Measurements from ENCODE around the gene GMPPB. TPM values are rescaled to one million over a fixed set of nuclear protein-coding genes. Genes with fewer than 3 reads are reported as not detected.

Gene GMPPB
- total RNA-seq, 3 donors from 2014 or later = 67.0 to 71.8 (median 67.4) TPM

DNA sequence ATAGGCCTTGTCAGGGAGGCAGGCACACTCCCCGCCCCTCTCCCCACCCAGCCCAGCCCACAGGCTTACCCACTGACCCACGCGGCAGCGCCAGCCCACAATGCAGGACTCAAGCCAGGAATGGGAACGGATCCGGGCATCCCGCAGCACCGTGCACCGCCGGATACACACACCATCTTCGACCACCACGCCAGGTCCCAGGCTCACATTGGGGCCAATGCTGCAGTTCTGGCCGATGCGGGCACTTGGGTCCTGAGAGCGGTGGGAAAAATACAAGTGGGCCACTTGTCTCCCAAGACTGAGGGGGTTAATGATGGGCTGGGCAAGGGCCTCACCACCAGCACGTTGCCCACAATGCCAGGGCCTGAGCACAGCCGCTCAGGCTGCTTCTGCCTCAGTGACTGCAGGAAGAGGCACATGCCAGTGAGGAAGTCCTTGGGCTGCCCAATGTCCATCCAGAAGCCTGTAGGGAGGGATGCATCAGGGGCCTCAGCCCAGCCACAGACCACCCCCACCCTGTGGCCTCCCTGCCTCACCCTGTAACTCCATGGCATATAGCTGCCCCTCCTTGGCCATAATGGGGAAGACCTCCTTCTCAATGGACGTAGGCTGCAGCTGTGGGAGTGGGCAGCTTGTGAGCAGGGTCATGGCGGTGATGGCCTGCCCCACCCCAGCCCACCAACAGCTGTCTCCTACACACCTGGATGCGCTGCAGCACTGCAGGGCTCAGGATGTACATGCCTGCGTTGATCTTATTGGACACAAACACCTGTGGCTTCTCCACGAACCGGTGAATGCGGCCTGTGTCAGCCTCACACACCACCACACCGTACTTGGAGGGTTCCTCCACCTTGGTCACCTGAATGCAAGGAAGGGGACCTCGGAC, 1.6 kb downstream of the GMPPB start:
- Mint-ChIP-seq H3K4me1 (ENCODE audit: low read depth) (peaks cover 35% of the 10 kb centered on the region), H3K4me3 (peak overlapping the region; percentile 94), H3K9me3 (no peaks in the 10 kb centered on the region), H3K27me3 (ENCODE audit: low read depth) (no peaks in the 10 kb centered on the region), H3K36me3 (ENCODE audit: insufficient read depth) (peaks cover 12% of the 10 kb centered on the region)
- ATAC-seq = no peak
- DNase-seq = no peak

DNA sequence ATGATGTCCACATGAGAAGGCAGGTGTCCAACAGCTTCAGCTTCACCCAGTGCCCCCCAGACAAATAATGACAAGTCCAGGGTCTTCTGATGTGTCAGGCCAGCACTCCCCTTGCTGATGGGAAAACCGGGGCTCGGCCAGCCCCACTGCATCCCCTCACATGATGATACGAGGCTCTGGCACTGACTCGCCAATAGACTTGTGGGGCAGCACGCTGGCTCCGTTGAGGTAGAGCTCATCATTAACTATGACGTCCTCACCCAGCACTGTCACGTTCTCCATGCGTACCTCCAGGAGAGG, 2.2 kb downstream of the GMPPB start:
- no peak for DNase-seq
- H3K4me3 Mint-ChIP-seq = no peak overlapping the region
- no peak for ATAC-seq
- H3K4me1 Mint-ChIP-seq (ENCODE audit: low read depth) = peaks cover 35% of the 10 kb centered on the region
- H3K27me3 Mint-ChIP-seq (ENCODE audit: low read depth) = no peaks in the 10 kb centered on the region
- H3K36me3 Mint-ChIP-seq (ENCODE audit: insufficient read depth) = peaks cover 12% of the 10 kb centered on the region
- no peaks in the 10 kb centered on the region for H3K9me3 Mint-ChIP-seq

DNA sequence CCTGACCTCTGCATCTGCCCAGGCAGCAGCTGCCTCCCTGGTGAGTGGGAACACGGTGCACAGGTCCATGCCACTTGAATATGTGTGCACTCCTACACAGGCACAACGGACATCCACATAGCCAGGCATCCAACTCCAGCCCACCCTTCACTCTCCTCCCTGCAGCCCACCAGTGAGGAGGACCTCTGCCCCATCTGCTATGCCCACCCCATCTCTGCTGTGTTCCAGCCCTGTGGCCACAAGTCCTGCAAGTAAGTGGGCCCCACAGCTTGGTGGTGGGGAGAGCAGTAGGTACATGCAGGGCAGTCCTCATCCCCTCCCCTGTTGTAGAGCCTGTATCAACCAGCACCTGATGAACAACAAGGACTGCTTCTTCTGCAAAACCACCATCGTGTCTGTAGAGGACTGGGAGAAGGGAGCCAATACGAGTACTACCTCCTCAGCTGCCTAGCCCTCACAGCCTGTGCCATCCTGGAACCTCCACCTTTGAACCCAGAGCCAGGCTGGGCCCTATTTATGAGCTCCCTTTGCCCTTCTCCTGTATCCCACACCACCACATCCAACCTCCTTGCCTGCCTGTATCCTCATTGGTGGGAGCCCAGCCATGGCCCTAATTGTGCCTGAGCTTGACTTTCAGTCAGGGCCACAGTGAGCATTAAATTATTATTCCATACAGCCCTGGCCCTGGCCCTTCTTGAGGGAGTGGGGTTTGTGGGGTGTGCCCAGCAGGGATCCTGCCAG, 2.7 kb downstream of the GMPPB start:
- DNase-seq (no peak), ATAC-seq (no peak)
- Mint-ChIP-seq H3K36me3 (ENCODE audit: insufficient read depth) (peaks cover 12% of the 10 kb centered on the region), H3K9me3 (no peaks in the 10 kb centered on the region), H3K4me1 (ENCODE audit: low read depth) (peaks cover 35% of the 10 kb centered on the region), H3K4me3 (peak overlapping the region; percentile 4), H3K27me3 (ENCODE audit: low read depth) (no peaks in the 10 kb centered on the region)

DNA sequence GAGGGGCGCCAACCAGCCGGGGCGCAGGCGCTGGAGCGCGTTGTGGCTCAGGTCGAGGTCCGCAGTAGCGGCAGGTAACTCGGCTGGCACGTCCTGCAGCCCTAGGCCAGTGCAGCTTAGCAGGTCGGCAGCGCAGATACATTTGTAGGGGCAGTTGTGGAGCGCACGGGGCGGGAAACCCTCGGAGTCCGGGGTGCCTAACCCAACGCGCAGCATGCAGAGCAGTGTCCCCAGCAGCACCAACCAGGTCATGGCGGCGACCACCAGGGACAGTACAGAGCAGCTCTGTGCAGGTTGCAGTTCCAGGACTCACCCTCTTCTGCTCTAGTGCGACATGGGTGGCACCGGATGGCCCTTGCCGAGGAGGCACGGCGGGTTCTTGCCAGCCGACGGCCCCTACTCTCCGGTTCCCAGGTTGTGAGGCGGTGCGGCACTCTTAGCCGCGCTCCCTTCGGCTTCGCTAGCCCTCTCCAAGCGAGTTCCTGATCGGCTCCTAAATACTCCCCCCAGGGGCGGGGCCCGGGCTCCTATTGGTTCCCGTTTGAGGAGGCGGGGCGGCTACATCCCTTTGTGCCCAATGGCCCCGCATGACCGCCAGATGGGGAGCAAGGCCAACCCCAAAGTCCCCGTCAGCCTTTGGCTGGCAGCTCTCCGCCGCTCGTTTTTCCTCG, 4.4 kb downstream of the GMPPB start, which contains the start of gene AMIGO3:
Gene AMIGO3 (minus strand): TSS at position 471 of the 671 bp plus-strand sequence. CDS start 219 bp downstream, at position 252.
- Mint-ChIP-seq H3K4me3 (peak within 1 kb of the TSS; percentile 82), H3K27me3 (ENCODE audit: low read depth) (no peaks in the 10 kb centered on the region), H3K4me1 (ENCODE audit: low read depth) (peaks cover 30% of the 10 kb centered on the region), H3K9me3 (no peaks in the 10 kb centered on the region), H3K36me3 (ENCODE audit: insufficient read depth) (peaks cover 12% of the 10 kb centered on the region)
- peak; percentile 65 to 69 for ATAC-seq
- DNase-seq = peak; percentile 86

DNA sequence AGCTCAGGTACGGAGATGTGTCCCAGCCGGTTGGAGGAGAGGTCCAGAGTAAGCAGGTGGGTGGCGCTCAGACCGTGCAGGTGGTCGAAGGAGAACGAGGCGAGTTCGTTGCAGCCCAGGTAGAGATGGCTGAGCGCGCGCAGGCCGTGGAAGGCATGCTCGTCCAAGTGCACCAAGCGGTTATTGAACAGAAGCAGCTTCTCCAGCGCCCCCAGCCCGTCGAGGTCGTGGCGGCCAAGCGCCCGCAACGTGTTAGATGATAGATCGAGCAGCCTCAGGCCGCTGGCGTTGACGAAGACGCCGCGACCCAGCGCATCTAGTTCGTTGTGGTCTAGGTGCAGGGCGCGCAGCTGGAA, 4.9 kb downstream of the GMPPB start:
- ATAC-seq (no peak), DNase-seq (no peak)
- Mint-ChIP-seq H3K27me3 (ENCODE audit: low read depth) (no peaks in the 10 kb centered on the region), H3K4me3 (peak overlapping the region; percentile 82), H3K9me3 (no peaks in the 10 kb centered on the region), H3K4me1 (ENCODE audit: low read depth) (peaks cover 30% of the 10 kb centered on the region), H3K36me3 (ENCODE audit: insufficient read depth) (peaks cover 12% of the 10 kb centered on the region)

DNA sequence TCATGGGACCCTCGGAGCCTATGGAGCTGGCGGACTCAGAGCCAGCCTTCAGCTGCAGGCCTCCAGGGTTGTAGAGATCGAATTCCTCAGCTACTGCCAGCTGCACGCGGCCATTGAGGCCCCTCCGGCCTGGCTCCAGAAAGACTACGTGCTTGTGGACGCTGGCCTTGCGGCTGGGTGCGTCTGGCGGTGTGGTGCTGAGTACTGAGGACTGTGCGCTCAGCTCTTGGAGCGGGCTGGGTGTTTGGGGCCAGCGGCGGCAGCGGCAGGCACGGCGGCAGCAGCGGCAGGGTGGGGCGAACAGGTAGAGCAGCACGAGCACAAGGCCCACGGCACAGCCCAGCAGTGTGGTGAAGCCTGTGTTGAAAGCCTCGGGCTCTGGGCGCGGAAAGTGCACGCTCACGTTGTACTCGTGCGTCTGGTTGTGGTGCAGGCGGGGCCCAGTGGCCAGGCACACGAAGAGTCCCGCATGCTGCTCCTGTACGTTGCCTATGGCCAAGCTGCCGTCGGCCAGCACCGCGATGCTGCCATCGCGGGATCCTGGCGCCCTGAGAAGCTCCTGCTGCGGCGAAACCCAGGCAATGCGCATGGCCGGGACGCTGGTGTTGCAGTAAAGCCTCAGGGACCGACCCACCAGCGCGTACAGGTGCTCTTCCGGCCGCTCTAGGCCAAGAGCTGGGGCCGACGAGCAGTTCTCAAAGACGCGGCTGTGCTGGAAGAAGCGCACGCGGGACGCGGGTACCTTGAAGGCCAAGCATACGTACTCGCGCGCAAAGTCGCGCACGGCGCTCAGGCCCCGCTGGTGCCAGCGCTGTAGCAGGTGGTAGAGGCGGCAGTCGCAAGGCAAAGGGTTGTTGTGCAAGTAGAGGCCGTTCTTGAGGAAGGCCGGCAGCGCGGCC, 5.5 kb downstream of the GMPPB start:
- H3K4me3 Mint-ChIP-seq = peak overlapping the region; percentile 82
- peaks cover 12% of the 10 kb centered on the region for H3K36me3 Mint-ChIP-seq (ENCODE audit: insufficient read depth)
- H3K9me3 Mint-ChIP-seq = no peaks in the 10 kb centered on the region
- DNase-seq (no peak), ATAC-seq (no peak)
- H3K4me1 Mint-ChIP-seq (ENCODE audit: low read depth) = peaks cover 29% of the 10 kb centered on the region
- H3K27me3 Mint-ChIP-seq (ENCODE audit: low read depth) = no peaks in the 10 kb centered on the region

DNA sequence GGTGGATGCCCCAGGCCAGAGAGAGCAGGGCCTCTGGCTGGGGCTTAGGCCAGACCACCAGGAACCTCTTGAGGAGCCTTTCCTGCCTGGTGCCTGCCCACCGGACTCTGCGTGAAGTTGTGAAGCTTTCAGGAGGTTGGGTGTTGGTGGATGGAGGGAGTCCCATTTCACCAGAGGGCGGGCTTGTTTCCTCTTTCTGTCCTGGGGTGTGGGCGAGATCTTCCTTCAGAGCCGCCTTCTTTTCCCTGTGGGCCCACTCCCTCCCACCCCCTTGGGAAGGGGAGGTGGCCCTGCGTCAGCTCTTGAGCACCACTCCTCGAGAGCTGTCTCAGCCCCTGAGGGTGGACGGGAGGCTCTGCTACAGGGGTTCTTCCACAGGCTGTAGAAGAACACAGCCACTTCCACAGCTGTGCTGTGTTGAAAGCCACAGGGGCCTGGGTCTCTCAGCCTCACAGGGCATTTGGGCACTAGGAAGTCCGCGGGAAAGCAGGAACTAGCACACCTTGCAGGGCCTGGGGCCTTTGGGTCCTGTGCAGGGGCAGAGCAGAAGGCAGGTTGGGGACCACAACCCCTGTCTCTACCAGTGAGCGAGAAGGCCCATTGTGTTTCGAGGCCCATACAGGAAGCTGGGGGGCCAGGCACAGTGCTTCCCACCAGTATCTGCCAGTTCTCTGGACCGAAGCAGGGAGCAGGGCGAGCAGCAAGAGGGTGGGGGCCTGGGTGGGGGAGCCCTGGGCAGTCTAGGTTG, 6.4 kb downstream of the GMPPB start:
- DNase-seq = no peak
- Mint-ChIP-seq H3K9me3 (no peaks in the 10 kb centered on the region), H3K4me3 (peak overlapping the region; percentile 35), H3K27me3 (ENCODE audit: low read depth) (no peaks in the 10 kb centered on the region), H3K4me1 (ENCODE audit: low read depth) (peaks cover 26% of the 10 kb centered on the region), H3K36me3 (ENCODE audit: insufficient read depth) (peaks cover 9% of the 10 kb centered on the region)
- ATAC-seq = no peak

DNA sequence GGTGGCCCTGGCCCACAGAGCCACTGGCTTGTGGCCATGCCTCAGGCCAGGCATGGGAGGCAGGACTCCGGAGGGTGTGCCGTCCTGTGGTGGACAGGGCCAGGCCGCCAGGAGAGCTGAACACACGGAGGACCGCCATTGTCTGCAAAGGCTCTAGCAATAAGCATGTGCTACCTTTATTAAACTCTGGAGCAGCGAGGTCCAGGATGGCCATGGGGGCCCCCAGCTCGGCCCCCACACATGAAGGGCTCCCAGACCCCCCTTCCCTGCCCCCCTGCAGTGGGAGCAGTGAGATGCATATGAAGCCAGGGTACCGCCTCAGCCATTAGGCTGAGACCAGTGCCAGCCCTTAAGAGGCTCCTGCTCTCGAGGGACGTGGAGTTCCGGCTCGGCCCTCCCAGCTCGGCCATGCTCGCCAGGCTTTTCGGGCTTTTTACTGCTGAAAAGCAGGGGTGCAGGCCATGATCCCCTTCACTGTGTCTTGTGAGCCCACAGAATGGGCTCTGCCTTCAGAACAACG, 7.0 kb downstream of the GMPPB start:
- Mint-ChIP-seq H3K9me3 (no peaks in the 10 kb centered on the region), H3K4me3 (no peak overlapping the region), H3K27me3 (ENCODE audit: low read depth) (no peaks in the 10 kb centered on the region), H3K36me3 (ENCODE audit: insufficient read depth) (peaks cover 7% of the 10 kb centered on the region), H3K4me1 (ENCODE audit: low read depth) (peaks cover 23% of the 10 kb centered on the region)
- ATAC-seq (no peak), DNase-seq (no peak)

DNA sequence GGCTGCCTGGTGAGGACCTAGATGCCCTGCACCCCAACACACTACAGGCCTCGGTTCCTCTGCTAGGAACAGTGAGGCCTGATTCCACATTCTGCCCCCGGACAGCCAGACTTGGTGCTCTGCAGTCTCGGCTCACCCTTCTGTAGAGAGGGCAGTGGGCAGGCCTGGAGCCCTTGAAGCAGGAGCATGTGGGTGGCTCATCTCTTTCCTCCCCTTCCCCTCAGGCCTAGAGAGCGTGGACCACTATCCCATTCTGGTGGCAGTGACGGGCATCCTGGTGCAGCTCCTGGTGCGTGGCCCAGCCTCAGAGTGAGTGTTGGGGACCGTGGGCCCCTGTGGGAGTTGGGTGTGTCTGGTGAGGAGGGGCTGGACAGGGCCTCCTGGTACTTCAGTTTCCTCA, 7.6 kb downstream of the GMPPB start:
- peaks cover 24% of the 10 kb centered on the region for H3K4me1 Mint-ChIP-seq (ENCODE audit: low read depth)
- H3K36me3 Mint-ChIP-seq (ENCODE audit: insufficient read depth) = peaks cover 4% of the 10 kb centered on the region
- no peaks in the 10 kb centered on the region for H3K9me3 Mint-ChIP-seq
- DNase-seq = no peak
- no peaks in the 10 kb centered on the region for H3K27me3 Mint-ChIP-seq (ENCODE audit: low read depth)
- H3K4me3 Mint-ChIP-seq = no peak overlapping the region
- ATAC-seq = no peak

DNA sequence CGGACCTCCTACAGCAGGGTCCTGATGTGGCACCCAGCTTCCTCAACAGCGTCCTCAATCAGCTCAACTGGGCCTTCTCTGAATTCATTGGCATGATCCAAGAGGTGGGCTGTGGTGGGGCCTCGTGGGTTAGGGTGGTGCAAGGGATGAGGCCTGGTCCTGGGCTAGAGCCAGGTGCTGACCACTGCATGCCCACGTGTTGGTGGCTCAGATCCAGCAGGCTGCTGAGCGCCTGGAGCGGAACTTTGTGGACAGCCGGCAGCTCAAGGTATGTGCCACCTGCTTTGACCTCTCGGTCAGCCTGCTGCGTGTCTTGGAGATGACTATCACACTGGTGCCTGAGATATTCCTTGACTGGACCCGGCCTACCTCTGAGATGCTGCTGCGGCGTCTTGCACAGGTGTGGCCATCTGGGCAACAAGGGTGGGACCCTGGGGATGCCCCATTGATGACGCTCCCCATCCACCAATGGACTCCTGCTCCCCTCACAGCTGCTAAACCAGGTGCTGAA, 8.1 kb downstream of the GMPPB start:
- Mint-ChIP-seq H3K4me3 (no peak overlapping the region), H3K36me3 (ENCODE audit: insufficient read depth) (no peaks in the 10 kb centered on the region), H3K4me1 (ENCODE audit: low read depth) (peaks cover 22% of the 10 kb centered on the region), H3K9me3 (no peaks in the 10 kb centered on the region), H3K27me3 (ENCODE audit: low read depth) (no peaks in the 10 kb centered on the region)
- no peak for ATAC-seq
- DNase-seq = no peak

DNA sequence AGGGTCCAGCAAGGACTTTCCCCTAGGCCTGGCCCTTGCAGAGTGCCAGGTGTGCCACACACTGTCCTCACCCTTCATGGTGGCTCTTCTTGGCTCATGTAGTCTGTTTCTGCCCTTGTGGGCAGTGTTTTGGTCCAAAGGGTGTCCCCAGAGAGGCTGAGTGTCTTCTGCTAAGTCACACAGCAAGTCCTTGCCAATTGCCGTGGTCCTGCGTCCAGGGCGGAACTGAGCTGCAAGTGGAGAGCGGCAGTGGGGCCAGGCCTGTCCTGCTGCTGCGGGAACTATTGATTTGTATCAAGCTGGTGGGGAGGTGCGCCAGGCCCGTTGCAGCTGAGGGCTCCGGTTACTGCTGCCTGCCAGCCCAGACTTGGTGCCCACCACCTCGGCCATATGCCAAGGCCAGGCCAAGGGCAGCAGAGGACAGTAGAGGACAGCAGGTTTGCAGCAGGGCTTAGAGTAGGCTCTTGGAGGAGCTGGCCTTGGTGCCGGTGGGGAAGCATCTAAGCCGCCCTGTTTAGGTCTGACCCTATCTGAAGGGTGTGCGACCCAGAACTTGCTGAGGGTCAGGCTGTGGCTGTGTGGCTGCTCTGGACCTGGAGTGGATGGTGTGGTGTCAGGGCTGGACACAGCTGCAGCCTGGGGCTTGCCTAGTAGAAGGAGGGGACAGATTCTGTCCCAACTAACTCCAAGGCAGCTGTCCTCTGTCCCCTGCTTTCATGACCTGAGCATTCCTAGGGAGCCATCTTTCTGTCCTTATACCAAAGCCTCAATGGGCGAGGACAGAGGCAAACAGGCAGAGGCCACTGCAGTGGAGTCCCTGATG, 8.8 kb downstream of the GMPPB start:
- Mint-ChIP-seq H3K36me3 (ENCODE audit: insufficient read depth) (no peaks in the 10 kb centered on the region), H3K27me3 (ENCODE audit: low read depth) (no peaks in the 10 kb centered on the region), H3K9me3 (no peaks in the 10 kb centered on the region), H3K4me1 (ENCODE audit: low read depth) (peaks cover 20% of the 10 kb centered on the region), H3K4me3 (no peak overlapping the region)
- no peak for DNase-seq
- no peak for ATAC-seq

DNA sequence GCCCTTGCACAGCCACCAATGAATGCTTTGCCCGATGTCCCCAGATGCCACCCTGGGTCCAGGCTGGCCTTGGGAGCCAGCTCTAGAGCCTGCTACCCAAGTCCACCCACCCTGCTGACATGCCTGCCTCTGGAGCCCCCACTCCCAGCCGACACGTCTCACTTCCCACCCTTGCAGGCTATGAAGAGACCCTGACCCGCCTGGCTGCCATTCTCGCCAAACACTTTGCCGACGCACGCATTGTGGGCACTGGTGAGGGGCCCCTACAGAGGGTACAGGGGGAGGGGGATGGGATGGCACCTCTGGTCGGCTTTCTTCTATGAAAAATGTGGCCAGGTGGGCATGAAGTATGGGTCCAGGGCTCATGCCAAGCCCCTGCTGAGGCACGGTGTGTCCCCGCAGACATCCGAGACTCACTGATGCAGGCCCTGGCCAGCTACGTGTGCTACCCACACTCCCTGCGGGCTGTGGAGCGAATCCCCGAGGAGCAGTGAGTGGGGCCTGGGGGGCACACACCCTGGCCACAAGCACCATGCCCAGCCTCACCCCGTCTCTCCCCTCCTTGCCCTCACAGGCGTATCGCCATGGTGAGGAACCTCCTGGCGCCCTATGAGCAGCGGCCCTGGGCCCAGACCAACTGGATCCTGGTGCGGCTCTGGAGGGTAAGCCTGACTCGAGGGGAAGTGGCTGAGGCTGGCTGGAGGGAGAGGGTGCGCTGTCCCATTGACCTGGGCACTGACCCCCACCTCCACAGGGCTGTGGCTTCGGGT, 10.2 kb downstream of the GMPPB start:
- Mint-ChIP-seq H3K4me3 (no peak overlapping the region), H3K36me3 (ENCODE audit: insufficient read depth) (peaks cover 1% of the 10 kb centered on the region), H3K27me3 (ENCODE audit: low read depth) (no peaks in the 10 kb centered on the region), H3K4me1 (ENCODE audit: low read depth) (peaks cover 9% of the 10 kb centered on the region), H3K9me3 (no peaks in the 10 kb centered on the region)
- ATAC-seq (no peak), DNase-seq (no peak)
